Vagina (tissue), 2 donors: ENCODE results near the gene RAB34.

Source experiments
- POLR2A ChIP-seq, 2 donors: fragments of 450-650 bp; IDR thresholded peaks; one replicate each; pipeline ENCODE4 v1.6.1; 2017; ENCODE audit warnings: antibody characterized with exemption in 2 of 2, mild to moderate bottlenecking in 2 of 2, moderate library complexity in 2 of 2
- POLR2AphosphoS5 ChIP-seq, 2 donors: sonication (generic); formaldehyde crosslinking; IDR thresholded peaks; one replicate each; pipeline ENCODE4 v1.9.0; 2017; ENCODE audit warnings: antibody characterized with exemption in 2 of 2, mild to moderate bottlenecking in 2 of 2, low read depth in 1 of 2; ENCODE audit not compliant: insufficient read depth in 1 of 2
- TF ChIP-seq, protein P1 (sequence below), 3 experiments: fragments of 450-650 bp in 2 of 3; fragments of 200-600 bp in 1 of 3; sonication (generic) in 1 of 3; IDR thresholded peaks; one replicate each; pipeline ENCODE4 v1.5.1; 2017 to 2019; ENCODE audit warnings: antibody characterized with exemption in 3 of 3, mild to moderate bottlenecking in 2 of 3, moderate library complexity in 2 of 3

GRCh38 chr17:28712705-28713415 lies 4.8 kb downstream of the RAB34 start:
- TF ChIP-seq, protein P1, sequence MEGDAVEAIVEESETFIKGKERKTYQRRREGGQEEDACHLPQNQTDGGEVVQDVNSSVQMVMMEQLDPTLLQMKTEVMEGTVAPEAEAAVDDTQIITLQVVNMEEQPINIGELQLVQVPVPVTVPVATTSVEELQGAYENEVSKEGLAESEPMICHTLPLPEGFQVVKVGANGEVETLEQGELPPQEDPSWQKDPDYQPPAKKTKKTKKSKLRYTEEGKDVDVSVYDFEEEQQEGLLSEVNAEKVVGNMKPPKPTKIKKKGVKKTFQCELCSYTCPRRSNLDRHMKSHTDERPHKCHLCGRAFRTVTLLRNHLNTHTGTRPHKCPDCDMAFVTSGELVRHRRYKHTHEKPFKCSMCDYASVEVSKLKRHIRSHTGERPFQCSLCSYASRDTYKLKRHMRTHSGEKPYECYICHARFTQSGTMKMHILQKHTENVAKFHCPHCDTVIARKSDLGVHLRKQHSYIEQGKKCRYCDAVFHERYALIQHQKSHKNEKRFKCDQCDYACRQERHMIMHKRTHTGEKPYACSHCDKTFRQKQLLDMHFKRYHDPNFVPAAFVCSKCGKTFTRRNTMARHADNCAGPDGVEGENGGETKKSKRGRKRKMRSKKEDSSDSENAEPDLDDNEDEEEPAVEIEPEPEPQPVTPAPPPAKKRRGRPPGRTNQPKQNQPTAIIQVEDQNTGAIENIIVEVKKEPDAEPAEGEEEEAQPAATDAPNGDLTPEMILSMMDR (IDR thresholded peaks at IDR 0.05), result no peak
- TF ChIP-seq POLR2AphosphoS5 (IDR thresholded peaks at IDR 0.05; ENCODE audit: insufficient read depth in 1 of 2, low read depth in 1 of 2), result no peak
- TF ChIP-seq POLR2A (IDR thresholded peaks at IDR 0.05), result no peak
